Measurements from ENCODE around the gene SLC35F6. TPM values are rescaled to one million over a fixed set of nuclear protein-coding genes. Genes with fewer than 3 reads are reported as not detected.
A peak's percentile ranks its signal among the peaks of the same experiment; 100 is the strongest.

Gene SLC35F6, protein sequence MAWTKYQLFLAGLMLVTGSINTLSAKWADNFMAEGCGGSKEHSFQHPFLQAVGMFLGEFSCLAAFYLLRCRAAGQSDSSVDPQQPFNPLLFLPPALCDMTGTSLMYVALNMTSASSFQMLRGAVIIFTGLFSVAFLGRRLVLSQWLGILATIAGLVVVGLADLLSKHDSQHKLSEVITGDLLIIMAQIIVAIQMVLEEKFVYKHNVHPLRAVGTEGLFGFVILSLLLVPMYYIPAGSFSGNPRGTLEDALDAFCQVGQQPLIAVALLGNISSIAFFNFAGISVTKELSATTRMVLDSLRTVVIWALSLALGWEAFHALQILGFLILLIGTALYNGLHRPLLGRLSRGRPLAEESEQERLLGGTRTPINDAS
- total RNA-seq (10 to 100 TPM; 14.9 to 16.0 TPM), total RNA-seq (25.6 to 31.2 reads per million in 2 donors)

DNA sequence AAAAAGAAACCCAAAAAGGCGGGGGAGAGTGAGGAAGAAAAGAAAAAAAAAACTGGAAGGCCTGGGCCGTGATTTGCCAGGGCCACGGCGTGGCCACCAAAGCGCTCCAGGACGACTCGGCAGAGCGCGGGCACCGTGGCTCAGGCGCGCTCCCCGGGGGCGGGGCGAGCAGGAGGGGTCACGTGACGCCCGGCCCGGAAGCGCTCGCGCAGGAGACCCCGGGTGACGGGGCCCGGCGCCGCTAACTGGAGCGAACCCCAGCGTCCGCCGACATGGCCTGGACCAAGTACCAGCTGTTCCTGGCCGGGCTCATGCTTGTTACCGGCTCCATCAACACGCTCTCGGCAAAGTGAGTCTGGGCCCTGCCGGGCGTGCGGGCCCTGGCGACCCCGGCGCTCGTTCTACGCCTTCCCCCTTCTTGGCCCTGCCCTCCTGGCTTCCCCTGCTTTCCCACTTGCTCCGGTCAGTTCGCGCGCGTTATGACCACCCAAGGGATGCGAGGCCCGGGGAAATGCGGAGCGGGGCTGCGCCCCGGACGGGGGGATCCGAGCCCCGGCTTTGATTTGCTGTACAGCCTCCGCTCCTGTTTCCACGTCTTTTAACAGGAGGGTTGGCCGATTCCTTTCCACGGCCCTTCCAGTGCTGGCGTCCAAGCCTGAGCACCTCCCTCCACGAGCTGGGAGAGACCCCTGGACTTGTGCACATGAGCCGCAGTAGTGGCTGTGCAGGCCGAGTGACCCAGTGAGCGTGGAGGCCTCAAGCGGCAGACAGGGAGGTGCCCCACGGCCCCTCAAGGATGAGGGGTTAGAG lies at the start of gene SLC35F6:
Gene SLC35F6 (plus strand): TSS at position 207 of the 810 bp plus-strand sequence. CDS start 66 bp downstream, at position 273.
- peak within 1 kb of the TSS; percentile 94 for H3K4me3 Mint-ChIP-seq
- H3K36me3 Mint-ChIP-seq (ENCODE audit: low read depth) = no peaks in the 10 kb centered on the region
- H3K9me3 ChIP-seq (ENCODE audit: control insufficient read depth, low read length, poor library complexity, severe bottlenecking) = no peaks in the 10 kb centered on the region
- no peaks in the 10 kb centered on the region for H3K27me3 Mint-ChIP-seq
- H3K27ac Mint-ChIP-seq = peak within 1 kb of the TSS; percentile 96
- peaks cover 28% of the 10 kb centered on the region for H3K4me1 Mint-ChIP-seq
- peak; percentile 77 to 86 (median 81) for DNase-seq
- peak; percentile 96 for ATAC-seq

DNA sequence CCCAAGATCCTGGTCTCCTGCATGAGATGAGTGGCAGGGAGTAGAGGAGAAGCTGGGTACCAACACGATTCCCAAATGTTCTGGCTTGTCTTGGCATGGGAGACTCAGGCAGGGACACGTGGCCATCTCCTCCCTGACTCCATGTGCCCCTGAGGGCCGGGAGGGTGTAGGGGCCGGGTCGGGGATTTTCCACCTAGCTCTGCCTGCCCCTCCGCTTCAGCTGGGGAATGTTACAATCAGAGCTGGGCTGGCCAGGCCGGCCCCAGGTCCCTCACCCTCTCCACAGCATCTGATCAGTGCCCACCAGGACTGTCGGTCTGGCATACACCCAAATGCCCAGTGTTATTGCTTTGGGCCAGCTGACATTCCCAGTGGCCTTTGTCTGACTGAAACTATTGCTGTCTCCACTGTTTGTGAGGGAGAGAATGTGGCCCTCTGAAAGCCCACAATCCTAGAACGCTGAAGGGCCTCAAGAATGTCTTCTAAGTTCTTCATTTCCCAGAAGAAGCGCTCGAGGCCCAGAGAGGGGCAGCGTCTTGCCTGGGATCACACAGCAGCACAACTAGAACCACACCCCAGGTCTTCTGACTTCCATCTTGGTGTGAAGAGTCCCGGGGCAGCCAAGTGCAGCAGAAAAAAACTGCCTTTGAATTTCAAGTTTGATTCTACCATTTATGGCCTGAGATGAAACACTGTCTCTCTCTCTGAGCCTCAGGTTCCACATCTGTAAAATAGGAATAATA lies 48.4 kb upstream of the SLC35F6 start:
- no peak overlapping the region for H3K27ac Mint-ChIP-seq
- H3K4me1 Mint-ChIP-seq = no peaks in the 10 kb centered on the region
- no peaks in the 10 kb centered on the region for H3K36me3 Mint-ChIP-seq (ENCODE audit: low read depth)
- no peak overlapping the region for H3K4me3 Mint-ChIP-seq
- H3K9me3 ChIP-seq (ENCODE audit: control insufficient read depth, low read length, poor library complexity, severe bottlenecking) = no peaks in the 10 kb centered on the region
- peaks cover 32% of the 10 kb centered on the region for H3K27me3 Mint-ChIP-seq
- ATAC-seq (no peak), DNase-seq (no peak)

GRCh38 chr2:26716340-26716739 lies 47.7 kb upstream of the SLC35F6 start:
- no peaks in the 10 kb centered on the region for H3K36me3 Mint-ChIP-seq (ENCODE audit: low read depth)
- no peak overlapping the region for H3K4me3 Mint-ChIP-seq
- H3K27ac Mint-ChIP-seq = no peak overlapping the region
- no peaks in the 10 kb centered on the region for H3K9me3 ChIP-seq (ENCODE audit: control insufficient read depth, low read length, poor library complexity, severe bottlenecking)
- DNase-seq (no peak), ATAC-seq (no peak)
- no peaks in the 10 kb centered on the region for H3K4me1 Mint-ChIP-seq
- peaks cover 26% of the 10 kb centered on the region for H3K27me3 Mint-ChIP-seq

DNA sequence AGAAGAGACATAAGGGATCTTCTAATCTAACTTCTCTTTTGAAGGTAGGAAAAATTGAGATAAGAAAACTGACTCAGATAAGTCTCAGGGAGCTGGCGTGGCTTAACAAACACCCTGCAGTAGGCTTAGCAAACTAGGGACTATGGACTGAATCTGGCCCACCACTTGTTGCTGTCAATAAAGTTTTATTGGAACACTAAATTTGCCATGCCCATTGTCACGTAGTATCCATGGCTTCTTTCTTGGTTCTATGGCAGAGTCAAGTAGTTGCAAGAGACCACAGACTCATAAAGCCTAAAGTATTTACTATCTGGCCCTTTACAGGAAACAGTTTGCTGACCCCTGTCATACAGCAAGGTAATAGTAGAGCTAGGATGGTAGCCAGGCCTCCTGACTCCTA lies 47.3 kb upstream of the SLC35F6 start:
- H3K4me3 Mint-ChIP-seq = no peak overlapping the region
- DNase-seq (no peak), ATAC-seq (no peak)
- H3K9me3 ChIP-seq (ENCODE audit: control insufficient read depth, low read length, poor library complexity, severe bottlenecking) = no peaks in the 10 kb centered on the region
- peaks cover 22% of the 10 kb centered on the region for H3K27me3 Mint-ChIP-seq
- H3K36me3 Mint-ChIP-seq (ENCODE audit: low read depth) = no peaks in the 10 kb centered on the region
- H3K27ac Mint-ChIP-seq = no peak overlapping the region
- peaks cover 3% of the 10 kb centered on the region for H3K4me1 Mint-ChIP-seq

- Mint-ChIP-seq H3K4me3 (no peak overlapping the region), H3K27me3 (peaks cover 16% of the 10 kb centered on the region)
Measured at GRCh38 chr2:26717362-26717761, 46.7 kb upstream of the SLC35F6 start.

GRCh38 chr2:26718949-26719686 lies 45.0 kb upstream of the SLC35F6 start:
- H3K4me3 Mint-ChIP-seq = no peak overlapping the region
- no peaks in the 10 kb centered on the region for H3K36me3 Mint-ChIP-seq (ENCODE audit: low read depth)
- no peak for ATAC-seq
- no peak for DNase-seq
- H3K27me3 Mint-ChIP-seq = peaks cover 9% of the 10 kb centered on the region
- no peaks in the 10 kb centered on the region for H3K9me3 ChIP-seq (ENCODE audit: control insufficient read depth, low read length, poor library complexity, severe bottlenecking)
- H3K4me1 Mint-ChIP-seq = peaks cover 3% of the 10 kb centered on the region
- H3K27ac Mint-ChIP-seq = no peak overlapping the region

More at GRCh38 chr2:26717362-26717761, 46.7 kb upstream of the SLC35F6 start:
- H3K36me3 Mint-ChIP-seq (ENCODE audit: low read depth) = no peaks in the 10 kb centered on the region
- H3K4me1 Mint-ChIP-seq = peaks cover 3% of the 10 kb centered on the region
- ATAC-seq (no peak), DNase-seq (no peak)
- H3K9me3 ChIP-seq (ENCODE audit: control insufficient read depth, low read length, poor library complexity, severe bottlenecking) = no peaks in the 10 kb centered on the region
- no peak overlapping the region for H3K27ac Mint-ChIP-seq

DNA sequence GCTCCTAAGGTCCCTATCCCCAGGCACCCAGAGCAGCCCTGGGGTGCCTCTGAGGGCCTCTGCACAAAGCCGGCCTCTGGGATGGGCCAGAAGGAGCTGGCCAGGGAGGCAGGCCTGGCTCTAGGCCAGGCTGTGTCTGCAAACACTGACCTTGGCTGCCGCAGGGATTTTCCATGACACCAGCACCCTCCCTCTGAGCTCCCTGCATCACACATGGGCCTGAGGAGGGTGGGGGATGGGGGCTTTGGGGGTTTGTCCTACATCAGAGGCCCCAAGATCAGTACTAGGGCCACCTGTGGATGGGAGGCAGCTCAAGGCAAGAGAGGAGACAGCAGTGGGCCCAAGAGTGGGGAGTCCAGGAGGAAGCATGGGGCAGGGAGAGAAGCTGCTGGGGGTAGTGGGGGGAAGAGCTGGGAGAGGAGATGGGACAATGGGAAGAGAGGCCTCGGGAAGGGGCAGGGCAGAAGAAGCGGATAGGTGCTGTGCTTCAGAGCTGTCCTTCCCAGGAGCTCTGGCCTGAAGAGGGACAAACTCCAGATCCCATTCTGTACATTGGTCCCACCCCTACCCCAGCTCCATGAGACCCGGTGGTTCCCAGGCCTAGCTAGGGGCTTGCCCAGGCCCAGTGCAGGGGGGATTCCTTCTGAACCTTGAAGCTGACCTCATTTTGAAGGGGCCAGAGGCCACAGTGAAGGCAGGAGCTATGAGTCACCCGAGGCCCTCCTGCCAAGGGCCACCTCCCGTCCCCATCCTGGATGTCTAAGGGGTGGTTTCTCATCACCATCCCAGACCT lies 43.6 kb upstream of the SLC35F6 start:
- H3K9me3 ChIP-seq (ENCODE audit: control insufficient read depth, low read length, poor library complexity, severe bottlenecking) = no peaks in the 10 kb centered on the region
- Mint-ChIP-seq H3K27me3 (peaks cover 15% of the 10 kb centered on the region), H3K4me3 (no peak overlapping the region), H3K4me1 (peaks cover 3% of the 10 kb centered on the region), H3K36me3 (ENCODE audit: low read depth) (no peaks in the 10 kb centered on the region), H3K27ac (no peak overlapping the region)
- ATAC-seq (no peak), DNase-seq (no peak)

DNA sequence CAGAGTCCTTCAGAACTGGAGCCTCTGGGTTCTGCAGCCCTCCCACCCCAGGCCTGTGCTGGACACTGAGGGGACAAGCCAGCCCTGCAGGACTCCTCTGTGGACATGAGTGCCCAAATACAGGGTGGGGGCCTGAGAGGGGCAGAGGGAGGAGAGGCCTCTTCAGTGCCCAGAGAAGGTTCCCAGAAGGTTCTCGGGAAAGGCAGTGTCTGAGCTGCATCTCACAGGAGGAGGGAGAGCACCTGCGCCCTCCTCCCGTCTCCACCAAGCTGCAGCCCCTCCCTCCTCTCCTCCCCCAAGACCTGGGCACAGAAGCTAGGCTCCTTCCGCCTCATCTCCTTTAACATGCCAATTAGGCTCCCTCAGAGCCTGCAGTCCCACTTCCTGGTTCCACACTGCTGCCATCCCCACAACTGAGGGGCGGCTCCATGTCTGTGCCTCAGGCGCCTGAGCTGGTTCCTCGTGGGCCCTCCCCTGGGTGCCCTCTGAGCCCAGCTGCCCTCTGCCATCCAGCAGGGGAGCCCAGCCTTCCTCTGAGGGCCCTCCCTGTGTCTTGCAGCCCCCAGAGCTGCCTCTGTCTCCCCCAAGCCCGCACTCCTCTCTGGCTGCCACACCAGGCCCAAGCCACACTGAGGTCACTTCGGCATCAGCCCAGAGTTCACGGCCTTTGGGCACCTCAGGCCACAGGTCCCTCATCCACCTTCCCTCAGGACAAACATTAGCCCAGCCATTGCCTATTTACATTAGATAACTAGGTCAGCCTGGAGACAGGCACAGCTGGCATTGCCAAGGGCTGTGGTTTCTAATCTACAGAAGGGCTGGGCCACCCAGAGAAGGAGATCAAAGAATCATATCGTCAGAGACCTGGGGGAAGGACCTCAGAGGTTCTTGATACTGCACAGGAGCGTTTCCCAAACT lies 42.7 kb upstream of the SLC35F6 start:
- Mint-ChIP-seq H3K4me3 (no peak overlapping the region), H3K27me3 (peaks cover 20% of the 10 kb centered on the region), H3K36me3 (ENCODE audit: low read depth) (no peaks in the 10 kb centered on the region), H3K4me1 (peaks cover 3% of the 10 kb centered on the region), H3K27ac (peak overlapping the region; percentile 6)
- H3K9me3 ChIP-seq (ENCODE audit: control insufficient read depth, low read length, poor library complexity, severe bottlenecking) = no peaks in the 10 kb centered on the region
- DNase-seq = no peak
- ATAC-seq = peak; percentile 62

GRCh38 chr2:26722328-26722727 lies 41.8 kb upstream of the SLC35F6 start:
- no peaks in the 10 kb centered on the region for H3K9me3 ChIP-seq (ENCODE audit: control insufficient read depth, low read length, poor library complexity, severe bottlenecking)
- no peak overlapping the region for H3K4me3 Mint-ChIP-seq
- H3K27ac Mint-ChIP-seq = peak overlapping the region; percentile 6
- H3K36me3 Mint-ChIP-seq (ENCODE audit: low read depth) = no peaks in the 10 kb centered on the region
- ATAC-seq (no peak), DNase-seq (no peak)
- peaks cover 25% of the 10 kb centered on the region for H3K27me3 Mint-ChIP-seq
- peaks cover 3% of the 10 kb centered on the region for H3K4me1 Mint-ChIP-seq

- Mint-ChIP-seq H3K27ac (no peak overlapping the region), H3K4me3 (no peak overlapping the region), H3K27me3 (peaks cover 28% of the 10 kb centered on the region), H3K36me3 (ENCODE audit: low read depth) (no peaks in the 10 kb centered on the region), H3K4me1 (peaks cover 3% of the 10 kb centered on the region)
- ATAC-seq (no peak), DNase-seq (no peak)
- no peaks in the 10 kb centered on the region for H3K9me3 ChIP-seq (ENCODE audit: control insufficient read depth, low read length, poor library complexity, severe bottlenecking)
Measured at GRCh38 chr2:26722911-26723310, 41.2 kb upstream of the SLC35F6 start.

GRCh38 chr2:26723475-26723874 lies 40.6 kb upstream of the SLC35F6 start:
- no peaks in the 10 kb centered on the region for H3K9me3 ChIP-seq (ENCODE audit: control insufficient read depth, low read length, poor library complexity, severe bottlenecking)
- H3K36me3 Mint-ChIP-seq (ENCODE audit: low read depth) = no peaks in the 10 kb centered on the region
- DNase-seq (no peak), ATAC-seq (no peak)
- H3K27me3 Mint-ChIP-seq = peaks cover 30% of the 10 kb centered on the region
- H3K4me1 Mint-ChIP-seq = peaks cover 3% of the 10 kb centered on the region
- no peak overlapping the region for H3K27ac Mint-ChIP-seq
- H3K4me3 Mint-ChIP-seq = no peak overlapping the region
